Activated CD8-positive, alpha-beta memory T cell treated with anti-CD3 and anti-CD28 coated beads, Interleukin-2, amount 50 U/mL, for 48 hours (primary cell): ENCODE data around the gene ZNF500.

Experiments used
- DNase-seq: peaks from one replicate; pipeline ENCODE4 v3.0.0-alpha.2; 2020

The ZNF500 gene

DNA sequence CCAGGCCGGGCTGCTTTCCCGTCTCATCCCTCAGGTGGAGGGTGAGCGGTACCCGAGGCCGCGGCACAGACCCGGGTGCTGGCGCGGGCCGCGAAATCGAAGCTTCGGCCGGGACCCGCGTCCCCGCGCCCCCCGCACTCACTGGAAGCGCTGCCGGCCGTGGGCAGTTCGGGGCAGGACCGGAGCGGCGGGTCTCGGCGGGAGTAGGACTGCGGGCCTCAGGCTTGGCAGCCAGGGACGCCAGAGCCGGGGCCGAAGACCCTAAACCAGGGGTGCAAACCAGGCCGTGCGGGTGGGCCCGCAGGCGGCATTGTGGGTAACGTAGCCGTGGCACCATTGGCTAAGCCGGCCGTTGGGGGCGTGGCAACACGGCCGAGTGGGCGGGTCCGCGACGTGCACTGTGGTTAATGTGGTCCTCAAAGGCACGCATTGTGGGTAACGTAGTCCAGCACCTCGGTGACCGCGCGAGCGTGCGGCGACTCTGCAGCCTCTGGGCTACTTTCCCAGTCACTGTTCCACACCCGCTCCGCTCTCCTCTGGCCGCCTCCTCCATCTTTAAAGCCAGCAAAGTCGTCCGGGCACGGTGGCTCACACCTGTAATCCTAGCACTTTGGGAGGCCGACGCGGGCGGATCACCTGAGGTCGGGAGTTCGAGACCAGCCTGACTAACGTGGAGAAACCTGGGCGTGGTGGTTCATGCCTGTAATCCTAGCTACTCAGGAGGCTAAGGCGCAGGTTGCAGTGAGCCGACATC lies at the start of gene ZNF500:
ZNF500 (minus strand) TSS at position 288 of the 754 bp plus-strand sequence. CDS start 1,184 bp downstream, outside the sequence.
- DNase-seq: peak; percentile 99

DNA sequence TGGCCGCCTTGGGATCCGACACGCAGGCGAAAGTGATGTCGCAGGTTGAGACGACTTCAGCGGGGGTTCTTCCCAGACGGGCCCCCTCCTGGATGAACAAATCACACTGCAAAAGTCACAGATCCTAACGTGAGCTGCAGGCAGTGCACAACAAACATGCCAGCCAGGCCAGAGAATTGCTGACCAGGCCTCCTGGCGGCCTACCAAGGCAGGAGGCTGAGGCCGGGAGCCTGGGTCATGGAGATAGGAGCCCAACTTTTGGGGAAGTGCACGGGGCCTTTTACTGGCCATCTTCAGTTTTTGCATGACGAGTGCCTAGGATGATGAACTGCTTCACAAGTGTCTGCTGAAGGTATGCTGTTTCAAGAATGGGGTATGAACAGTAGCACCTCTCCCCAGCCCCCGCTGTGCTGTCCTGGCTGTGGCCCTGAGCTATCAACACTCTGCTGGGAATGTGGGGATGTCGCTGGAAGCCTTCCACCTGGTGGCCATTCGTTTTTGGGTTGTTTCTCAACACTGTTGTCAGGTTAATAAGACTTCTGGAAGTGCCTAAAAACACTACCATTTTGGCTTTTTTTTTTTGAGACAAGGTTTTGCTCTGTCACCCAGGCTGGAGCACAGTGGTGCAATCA lies 47.7 kb upstream of the ZNF500 start:
- no peak for DNase-seq

DNA sequence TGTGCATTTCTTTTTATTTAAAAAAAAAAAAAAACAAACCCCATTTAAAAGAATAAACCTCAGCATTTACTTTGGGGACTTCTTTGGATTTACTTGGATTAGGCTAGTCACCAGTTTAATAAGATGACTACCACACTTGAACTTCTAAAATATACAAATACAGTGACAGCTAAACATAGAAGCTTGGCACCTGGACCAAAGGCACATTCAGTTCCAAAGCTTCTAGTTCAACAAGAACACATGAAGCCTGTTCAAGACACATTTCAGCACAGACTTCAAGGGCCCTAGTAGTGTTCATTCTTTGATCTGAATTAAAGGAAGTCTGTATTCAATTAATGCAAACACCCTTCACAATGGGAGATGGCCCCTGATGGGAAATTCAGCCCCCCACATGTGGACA lies 47.1 kb upstream of the ZNF500 start:
- no peak for DNase-seq

DNA sequence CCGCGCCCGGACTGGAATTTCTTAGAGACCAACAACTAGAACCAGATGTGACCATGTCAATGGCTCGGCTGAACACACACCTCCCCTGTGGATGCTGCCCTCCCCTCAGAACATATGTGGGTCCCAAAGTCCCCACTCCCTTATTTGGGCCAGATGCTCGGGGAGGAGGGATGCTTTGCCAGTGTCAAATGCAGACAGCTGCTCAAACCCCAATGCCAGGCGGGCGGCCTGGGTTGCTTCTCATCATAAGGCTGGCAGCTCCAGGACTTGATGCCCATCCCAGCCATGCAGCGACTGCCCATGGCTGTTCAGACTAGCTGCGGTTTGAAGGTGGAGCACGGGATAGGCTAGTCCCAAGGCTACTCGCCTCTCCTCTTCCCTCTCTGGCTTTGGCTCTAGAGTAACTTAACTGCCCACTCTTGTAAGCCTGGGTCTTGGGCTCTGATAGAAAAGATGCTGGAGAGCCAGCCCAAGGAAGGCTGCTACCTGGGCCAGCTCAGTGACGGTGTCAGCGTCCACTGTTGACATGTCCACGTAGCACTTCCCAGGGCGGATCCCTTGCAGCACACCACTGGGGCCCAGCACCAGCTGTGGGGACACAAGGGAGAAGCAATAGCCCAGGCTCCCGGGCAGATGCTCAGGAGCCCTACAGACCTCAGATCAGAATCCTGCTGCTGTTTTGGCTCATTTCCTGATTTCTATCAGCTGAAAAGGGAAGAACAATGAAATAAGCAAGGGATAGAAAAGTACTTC lies 46.5 kb upstream of the ZNF500 start:
- no peak for DNase-seq

DNA sequence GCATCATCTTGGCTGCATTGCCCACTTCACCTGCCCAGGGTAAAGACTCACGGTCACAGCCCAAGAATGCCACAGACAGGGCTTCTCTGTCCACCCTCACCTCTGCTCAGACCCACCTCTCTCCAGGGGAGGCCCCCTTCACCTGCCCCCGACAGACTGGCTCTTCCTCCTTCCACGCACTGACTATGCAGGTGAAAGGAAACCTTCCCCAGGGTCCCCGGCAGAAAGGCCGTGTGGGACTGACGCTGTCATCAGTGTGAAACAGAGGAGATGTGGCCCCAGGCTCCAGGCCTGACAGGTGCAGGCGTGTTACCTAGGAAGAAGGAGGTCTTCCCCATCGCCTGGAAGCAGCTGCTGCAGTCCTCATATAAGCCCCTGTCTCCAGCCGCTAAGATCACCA lies 44.8 kb upstream of the ZNF500 start:
- DNase-seq: no peak

DNA sequence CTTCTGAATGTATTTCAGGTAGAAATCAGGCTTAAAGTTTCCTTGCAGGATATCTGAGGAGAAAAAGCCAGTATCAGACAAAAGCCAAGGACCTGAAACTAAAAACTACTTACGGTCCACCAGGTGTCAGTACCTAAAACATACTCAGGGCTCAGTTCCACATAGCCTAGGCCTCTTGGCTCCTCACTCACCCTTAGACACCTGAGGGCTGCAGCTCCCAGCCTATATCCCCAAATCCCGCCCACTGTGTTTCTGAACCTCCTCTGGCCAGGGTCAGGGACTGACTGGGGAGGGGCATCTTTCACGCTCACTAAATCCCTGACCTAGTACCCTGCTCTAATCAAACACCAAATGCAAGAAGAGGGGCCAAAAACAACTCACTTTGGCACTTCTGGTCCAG lies 44.3 kb upstream of the ZNF500 start:
- no peak for DNase-seq

DNA sequence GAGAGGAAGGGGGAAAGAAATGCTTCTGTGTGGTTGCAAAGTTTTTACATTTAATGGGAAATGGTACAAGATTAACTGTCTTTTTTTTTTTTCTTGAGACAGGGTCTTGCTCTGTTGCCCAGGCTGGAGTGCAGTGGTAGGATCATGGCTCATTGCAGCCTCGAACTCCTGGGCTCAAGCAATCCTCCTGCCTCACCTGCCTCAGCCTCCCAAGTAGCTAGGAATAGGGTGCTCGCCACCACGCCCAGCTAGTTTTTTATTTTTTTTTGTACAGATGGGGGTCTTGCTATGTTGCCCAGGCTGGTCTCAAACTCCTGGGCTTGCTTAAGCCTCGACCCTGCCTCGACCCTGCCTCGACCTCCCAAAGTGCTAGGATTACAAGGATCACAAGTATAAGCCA lies 39.3 kb upstream of the ZNF500 start:
- no peak for DNase-seq

DNA sequence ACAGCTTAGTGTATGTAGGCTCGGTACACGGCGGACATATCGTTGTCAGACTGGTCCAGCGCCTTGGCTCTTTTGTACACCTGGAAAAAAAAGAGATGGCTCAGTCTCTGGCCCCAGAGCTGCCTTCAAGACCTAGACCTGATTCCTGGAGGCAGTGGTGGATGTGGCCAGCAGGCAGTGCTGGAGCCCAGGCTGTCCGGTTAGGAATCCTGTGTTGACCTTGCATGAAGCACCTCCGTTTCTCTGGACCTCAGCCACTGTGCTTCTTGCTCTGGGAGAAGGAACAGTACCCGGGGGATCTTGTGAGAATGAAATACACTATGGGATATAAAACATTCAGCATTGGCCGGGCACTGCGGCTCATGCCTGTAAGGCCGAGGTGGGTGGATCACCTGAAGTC lies 38.3 kb upstream of the ZNF500 start:
- no peak for DNase-seq

DNA sequence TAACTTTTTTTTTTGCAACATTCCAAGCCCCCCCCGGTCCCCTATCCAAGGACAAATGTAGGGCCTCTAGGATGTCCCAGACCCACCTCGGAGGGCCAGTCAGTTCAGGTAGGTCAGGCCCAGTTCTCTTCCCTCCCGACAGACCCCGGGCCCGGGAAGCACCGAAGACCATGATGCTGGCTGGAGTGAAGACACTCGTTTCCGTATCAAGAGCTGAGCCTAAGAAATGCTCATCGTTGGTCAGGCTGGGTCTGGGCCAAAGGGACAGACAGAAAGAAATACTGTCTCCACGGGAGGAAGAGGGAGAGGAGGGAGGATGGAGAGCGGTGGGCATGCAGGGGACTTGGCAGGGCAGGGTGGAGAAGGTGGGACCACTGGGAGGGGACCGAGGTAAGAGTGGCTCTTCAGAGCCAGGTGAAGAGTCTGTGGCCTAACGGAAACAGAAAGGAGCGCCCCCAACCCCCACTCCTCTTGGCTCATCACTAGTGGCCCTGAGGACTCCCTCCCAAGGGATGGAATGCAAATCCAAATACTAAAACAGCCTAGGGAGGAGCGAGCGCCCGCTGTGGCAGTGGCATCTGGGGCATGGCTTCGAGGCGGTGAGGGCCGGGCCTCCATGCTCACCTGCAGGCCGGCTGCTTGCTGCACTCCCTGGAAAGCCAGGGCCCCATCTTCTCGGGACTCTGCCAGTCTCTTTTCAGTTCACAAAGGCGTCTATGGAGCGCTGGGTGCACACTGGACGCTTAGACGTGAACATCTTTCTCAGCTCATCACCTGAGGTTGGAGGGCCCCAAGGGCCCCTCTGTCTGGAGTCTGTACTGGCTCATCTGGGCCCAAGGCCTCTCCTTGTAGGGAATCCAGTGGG lies 37.2 kb upstream of the ZNF500 start:
- DNase-seq: no peak

DNA sequence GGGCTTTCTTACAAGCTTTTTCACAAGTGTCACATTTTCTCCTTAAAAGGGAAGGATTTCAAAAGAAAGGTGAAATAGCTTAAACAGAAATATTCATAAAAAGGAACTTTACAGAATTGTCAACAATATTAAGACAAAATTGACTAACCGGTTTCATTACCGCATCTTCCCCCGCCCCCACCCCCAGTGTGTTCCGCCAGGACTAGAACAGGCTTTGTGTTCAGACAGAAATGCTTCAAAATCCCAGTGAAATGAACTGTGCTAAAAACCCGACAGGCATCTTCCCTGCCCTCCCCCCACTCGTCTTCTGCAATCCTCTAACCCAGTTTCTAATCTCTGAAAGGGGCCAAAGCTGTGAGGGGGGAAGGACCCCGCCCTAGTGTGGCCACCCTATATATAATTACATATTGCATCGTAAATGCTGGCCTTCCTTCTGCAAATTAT lies 36.5 kb upstream of the ZNF500 start:
- DNase-seq: no peak

DNA sequence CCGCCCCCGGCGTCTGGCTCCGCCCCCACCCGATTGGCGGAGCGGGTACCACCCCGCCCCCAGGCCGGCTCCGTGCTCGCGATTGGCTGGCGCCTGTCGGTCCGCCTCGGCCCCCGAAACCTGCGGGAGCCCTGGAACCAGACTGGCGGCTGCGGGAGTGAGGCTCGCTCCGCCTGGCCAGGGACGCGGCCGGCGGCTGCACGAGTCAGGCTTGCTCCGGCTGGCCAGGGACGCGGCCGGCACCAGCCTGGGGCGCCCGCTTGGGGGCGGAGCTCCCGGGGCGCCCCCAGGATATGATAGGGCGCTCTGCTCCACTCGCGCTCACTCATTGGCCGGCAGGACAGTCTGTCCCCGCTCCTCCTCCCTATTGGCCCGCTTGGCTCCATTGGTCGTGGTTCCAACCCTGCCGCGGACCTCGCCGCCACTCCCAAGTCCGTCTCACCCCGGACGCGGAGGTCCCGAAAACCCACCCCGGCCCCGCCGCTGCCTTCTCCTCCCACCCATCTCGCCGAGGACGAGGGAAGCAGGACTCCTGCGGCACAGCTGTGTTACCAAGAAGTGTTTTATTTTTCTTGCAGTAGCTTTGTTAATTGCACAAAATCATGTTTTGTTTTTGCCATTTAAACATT lies 35.8 kb upstream of the ZNF500 start:
- peak; percentile 93 for DNase-seq

DNA sequence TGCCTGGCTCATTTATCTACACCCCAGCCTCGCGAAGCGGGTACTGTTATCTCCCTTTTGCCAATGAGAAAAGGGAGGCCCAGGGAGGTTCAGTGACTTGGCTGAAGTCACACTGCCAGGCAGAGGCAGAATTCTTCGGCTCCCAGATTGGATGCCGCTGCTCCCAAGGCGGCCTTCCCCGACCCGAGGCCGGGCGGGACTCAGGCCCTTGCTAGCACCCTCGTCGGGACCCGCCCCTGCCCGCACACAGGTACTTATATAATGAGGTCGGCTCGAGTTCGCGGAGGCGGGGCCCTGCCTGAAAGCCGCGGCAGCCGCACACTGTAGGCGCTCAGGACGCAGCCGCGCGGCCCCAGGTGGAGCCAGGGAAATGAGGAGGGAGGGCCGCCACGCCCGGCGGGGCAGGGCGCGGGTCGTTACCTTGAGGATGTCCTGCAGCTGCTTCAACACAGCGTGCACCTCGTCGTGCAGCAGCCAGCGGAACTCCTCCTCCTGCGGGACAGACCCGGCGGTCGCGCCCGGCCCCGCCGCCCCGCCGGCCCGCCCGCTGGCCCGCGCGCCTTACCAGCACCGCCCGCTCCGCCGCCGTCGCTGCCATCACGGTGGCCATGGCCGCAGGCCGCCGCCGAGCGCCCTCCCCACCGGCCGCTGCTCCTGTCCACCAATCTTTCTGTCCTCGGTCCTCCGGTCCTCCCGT lies 35.1 kb upstream of the ZNF500 start, which contains the start of gene ROGDI:
ROGDI (minus strand) TSS at position 672 of the 697 bp plus-strand sequence; CDS start at position 610, 62 bp downstream.
- DNase-seq: peak; percentile 83

DNA sequence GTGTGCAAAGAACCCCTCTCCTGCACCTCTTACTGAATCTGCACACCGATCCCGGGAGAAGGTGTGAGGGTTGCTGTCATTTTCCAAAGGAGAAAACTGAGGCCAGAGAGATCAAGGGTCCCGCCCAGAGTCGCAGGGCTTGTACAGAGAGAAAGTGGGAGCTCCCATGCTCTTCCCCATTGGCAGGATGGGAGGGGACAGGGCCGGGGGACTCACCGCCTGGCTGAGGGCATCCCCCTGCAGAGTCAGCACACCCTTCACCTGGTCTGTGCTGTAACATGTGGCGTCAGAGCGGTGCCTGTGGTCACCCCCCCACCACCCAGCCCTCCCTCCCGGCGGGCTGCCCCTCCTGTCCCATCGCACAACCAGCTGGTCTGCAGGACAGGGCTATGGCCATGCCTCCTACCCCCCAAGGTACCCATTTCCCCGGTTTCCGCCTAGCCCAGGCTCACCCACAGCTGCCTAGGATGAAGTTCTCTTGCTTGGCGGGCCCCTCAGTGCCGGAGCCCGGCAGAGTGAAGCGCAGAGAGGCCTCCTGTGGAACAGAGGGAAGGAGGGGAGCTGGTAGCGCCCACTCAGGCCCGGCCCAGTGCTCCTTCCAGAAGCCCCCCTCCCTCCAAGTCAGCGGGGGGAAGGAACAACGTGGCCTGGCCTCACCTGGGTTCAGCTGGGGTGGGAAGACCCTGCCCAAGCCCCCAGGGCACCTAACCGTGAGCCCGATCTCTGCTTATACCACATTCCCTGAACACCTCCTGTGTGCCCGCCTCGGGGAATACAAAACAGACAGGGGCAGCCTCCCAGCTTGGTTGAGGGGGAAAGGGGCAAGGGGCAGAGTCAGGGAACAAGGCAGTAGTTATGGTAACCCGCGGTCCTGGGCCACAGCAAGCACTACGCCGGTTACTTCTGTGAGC lies 34.3 kb upstream of the ZNF500 start:
- DNase-seq: peak; percentile 59

DNA sequence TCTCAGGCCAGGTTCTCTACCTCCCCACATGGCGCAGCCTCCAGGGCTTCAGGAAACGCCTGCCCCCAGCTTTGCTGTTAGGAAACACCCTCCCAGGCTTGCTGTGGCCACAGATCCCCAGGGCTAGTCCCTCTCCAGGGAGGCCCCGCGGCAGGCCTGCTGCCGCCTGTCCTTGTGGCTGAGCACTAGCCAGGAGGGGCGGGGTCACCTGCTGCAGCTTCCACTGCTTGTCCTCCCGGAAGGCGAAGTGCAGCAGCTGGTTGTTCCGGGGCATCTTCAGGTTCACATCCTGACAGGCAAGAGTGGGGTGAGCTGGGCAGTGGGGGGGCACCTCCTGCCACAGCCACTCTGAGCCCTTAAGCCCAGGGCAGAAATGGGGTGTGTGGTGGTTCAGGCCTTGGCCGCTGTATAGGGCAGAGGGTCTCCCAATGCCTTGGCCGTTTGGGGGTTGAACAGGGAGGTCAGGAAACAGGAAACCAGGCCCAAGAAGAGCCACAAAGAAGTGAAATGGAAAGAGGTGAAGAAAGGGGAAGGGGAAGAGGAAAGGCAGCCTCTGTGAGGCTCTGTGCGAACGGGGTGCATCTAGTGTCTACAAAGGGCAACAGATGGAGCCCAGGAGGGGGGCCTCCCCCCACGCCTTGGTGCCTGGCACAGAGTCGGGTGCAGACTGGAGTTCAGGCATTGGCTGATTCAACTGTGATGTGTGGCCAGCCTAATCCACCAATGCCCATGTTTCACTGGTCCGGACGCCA lies 33.5 kb upstream of the ZNF500 start:
- no peak for DNase-seq

DNA sequence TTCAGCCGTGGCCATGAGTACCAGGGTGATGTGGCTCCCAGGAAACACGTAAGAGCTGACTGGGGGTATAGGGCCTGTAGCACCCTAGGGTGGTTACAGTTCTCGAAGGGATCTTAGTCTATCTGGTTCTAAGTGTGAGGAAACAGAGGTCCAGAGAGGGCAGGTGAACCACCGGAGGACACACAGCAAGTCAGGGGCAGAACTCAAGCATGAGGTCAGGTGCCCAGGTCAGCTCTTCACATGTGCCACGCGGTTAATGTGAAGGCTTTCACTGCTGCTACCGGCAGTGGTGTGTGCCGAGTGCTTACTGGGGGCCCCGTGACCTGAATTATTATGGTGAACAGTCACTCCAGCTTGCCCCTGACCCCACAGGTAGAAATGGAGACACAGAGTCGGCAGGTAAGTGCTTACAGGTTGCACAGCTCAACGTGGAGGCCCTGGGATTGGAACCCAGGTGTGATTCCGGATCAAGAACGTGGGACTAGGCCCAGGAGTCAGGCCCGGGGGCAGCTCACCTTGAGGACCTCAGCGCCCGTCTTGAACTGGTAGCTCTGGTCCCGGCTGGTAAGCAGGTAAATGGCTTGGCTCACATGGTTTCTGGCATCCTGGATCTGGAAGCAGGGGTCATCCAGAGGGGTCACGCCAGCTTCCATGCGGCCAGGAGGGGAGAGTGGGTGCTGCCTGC lies 32.4 kb upstream of the ZNF500 start:
- no peak for DNase-seq

DNA sequence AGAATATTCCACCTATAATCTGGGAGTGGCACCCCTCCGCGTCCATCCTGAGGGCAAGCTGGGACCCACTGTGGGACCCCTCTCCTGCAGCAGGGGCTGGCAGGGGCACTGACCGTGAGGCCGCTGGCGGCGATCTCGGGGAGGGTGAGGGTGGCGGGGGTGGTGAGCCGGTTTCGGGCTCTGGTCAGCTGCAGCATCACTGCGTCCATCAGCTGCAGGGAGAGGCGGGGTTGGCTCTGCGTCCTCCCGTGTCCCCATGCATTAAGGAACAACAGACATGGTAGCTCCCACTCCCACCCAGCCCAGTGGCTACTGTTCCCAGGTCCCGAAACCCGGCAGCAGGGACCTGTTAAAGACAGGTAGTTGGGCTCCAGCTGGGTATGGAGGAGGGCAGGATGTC lies 31.5 kb upstream of the ZNF500 start:
- no peak for DNase-seq

DNA sequence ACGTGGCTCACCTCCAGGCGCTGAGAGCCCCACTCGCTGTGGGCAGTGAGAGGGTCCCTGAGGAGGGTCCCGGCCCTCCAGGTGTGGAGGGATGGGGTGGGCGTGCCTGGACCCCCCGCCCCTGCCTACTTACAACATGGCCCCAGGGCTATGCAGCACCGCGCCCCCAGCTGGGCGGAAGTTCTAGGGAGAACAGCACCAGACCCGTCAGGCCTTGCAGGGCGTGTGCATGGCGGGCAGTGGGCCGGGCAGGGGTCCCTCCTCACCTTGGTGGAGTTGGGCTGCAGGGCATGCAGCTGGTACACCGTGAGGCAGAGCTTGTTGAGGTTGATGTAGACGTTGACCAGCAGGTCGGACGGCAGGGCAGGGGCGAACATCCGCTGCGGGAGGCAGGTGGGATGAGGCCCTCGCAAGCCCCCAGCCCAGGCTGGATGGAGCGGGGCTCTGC lies 30.9 kb upstream of the ZNF500 start:
- DNase-seq: no peak

DNA sequence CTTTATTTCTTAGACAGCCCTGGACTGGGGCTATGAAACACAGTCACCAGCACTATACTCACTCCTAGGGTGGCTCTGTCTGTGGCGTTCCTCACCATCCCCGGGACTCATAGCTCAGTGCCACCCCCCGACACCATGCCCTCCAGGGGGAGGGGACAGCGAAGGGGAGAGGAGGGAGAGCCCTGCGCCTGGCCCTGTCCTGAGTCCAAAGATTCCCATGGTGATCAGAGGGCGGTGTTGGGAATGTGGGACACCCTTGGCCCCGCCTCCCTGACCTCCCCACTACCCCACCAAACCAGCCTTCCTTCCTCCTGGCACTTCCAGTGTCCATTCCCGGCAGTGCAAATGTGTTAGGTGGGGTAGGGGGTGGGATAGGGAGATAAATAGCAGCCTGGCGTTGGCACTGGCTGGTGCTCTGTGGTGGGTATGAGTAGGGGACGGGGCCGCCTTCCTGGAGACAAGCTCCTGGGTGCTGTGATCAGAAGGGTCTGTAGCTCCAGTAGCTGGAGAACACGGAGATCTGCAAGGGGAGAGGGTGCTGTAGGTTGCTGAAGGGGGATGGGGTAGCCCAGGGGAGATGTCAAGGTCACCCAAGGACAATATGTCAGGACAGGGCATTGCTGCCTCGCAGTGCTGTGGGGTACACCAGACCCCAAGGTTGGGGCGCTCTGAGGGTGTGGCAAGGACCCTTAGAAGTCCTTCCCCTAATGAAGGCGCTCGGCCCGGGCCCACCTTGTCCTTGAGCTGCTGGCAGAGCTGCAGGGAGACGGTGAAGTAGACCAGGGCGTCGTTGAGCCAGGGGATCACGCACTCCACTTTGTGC lies 30.2 kb upstream of the ZNF500 start:
- no peak for DNase-seq
